Right lobe of liver (tissue), 4 donors: ENCODE data around the gene RAB43.
A peak's percentile ranks its signal among the peaks of the same experiment; 100 is the strongest.

Experiments used
- POLR2A ChIP-seq: fragments of 450-650 bp; IDR thresholded peaks from one replicate; pipeline ENCODE4 v1.6.1; 2017; ENCODE audit warnings: antibody characterized with exemption, mild to moderate bottlenecking
- TF ChIP-seq, protein P1 (sequence below), 4 donors: fragments of 200-600 bp in 3 of 4; fragments of 450-650 bp in 1 of 4; IDR thresholded peaks; one replicate each; pipeline versions ENCODE4 v1.5.1 to v1.8.0; 2016 to 2022; ENCODE audit warnings: antibody characterized with exemption in 4 of 4, mild to moderate bottlenecking in 2 of 4
- donor health status: DM: no; HTN: no; CAD: no.
- donor health status: DM: no; HTN: no; CAD: no.
- donor health status: DM: no; HTN: yes; CAD: no.

- TF ChIP-seq, protein P1, sequence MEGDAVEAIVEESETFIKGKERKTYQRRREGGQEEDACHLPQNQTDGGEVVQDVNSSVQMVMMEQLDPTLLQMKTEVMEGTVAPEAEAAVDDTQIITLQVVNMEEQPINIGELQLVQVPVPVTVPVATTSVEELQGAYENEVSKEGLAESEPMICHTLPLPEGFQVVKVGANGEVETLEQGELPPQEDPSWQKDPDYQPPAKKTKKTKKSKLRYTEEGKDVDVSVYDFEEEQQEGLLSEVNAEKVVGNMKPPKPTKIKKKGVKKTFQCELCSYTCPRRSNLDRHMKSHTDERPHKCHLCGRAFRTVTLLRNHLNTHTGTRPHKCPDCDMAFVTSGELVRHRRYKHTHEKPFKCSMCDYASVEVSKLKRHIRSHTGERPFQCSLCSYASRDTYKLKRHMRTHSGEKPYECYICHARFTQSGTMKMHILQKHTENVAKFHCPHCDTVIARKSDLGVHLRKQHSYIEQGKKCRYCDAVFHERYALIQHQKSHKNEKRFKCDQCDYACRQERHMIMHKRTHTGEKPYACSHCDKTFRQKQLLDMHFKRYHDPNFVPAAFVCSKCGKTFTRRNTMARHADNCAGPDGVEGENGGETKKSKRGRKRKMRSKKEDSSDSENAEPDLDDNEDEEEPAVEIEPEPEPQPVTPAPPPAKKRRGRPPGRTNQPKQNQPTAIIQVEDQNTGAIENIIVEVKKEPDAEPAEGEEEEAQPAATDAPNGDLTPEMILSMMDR (IDR thresholded peaks at IDR 0.05) = no peak
- TF ChIP-seq POLR2A = peak; percentile 12
Measured at GRCh38 chr3:129116482-129116946, 5.1 kb downstream of the RAB43 start.
